Mammary epithelial cell (primary cell): Measurements from ENCODE around the gene ZSWIM8.

ENCODE experiments used
- CTCF ChIP-seq, 2 donors: IDR thresholded peaks in 1 of 2; conservative IDR thresholded peaks in 1 of 2; 2 replicates each; pipeline ENCODE4 v1.5.1; 2011 to 2012; ENCODE audit warnings: inconsistent platforms in 2 of 2, low read length in 2 of 2, mild to moderate bottlenecking in 2 of 2, control low read depth in 1 of 2, low read depth in 1 of 2; ENCODE audit not compliant: insufficient read depth in 1 of 2; ENCODE audit errors: extremely low read depth in 1 of 2
- EZH2 ChIP-seq: IDR thresholded peaks from 2 replicates; pipeline ENCODE4 v1.6.1; 2012; ENCODE audit warnings: low read length, inconsistent platforms, borderline replicate concordance

- TF ChIP-seq CTCF (conservative IDR thresholded peaks at IDR 0.05 in 1 of 2, IDR thresholded peaks at IDR 0.05 in 1 of 2; ENCODE audit: extremely low read depth in 1 of 2, insufficient read depth in 1 of 2, low read depth in 1 of 2, low read length in 2 of 2) (no peak), EZH2 (no peak)
These were observed 51.1 kb downstream of the ZSWIM8 start for GRCh38 chr10:73836427-73836980.
